ENCODE results near the gene SPSB1.
"Not testable (repeated sequence)": the region's sequence is repeated elsewhere in the genome, so short reads cannot be mapped to it uniquely, and the experiment has no call there.

SPSB1 gene

GRCh38 chr1:9280015-9280860, 12.5 kb upstream of the SPSB1 start:
- no peak for DNase-seq

- DNase-seq: no peak
Observed at GRCh38 chr1:9281071-9281827, 11.4 kb upstream of the SPSB1 start.

DNA sequence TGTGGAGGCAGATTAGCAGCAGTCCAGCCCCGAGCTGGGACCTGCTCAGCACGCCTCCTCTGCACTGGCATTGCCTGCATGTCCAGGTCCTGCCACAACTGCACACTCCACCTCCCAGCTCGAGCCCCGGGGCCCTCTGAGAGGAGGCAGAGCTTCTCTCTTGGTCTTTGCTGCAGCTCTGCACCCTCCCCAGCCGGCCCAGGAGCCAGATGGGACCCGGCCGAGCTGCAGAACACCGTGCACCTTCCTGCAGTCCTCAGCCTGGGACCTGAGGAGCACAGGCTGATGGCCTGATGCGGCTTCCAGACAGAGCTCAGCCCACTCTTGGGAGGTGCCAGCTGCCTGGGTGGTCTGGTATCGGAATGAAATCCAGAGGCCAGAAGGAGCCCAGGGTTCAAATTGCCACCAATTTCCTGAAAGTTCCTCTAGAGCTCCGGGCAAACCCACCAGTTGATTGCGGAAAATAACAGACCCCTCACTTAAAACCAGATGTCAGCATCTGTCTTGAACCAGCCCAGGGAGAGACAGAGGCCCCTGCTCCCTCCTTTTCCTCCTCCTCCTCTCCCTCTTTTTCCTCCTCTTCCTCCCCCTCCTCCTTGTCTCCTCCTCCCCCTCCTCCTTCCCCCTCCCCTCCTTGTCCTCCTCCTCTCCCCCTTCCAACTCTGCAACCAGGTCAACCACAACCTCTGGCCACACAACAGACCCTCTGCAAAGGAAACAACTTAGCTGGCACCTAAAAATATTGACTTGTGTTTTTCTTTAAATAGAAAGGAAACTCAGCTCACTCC, 10.6 kb upstream of the SPSB1 start:
- no peak for DNase-seq

GRCh38 chr1:9282696-9282955, 10.1 kb upstream of the SPSB1 start:
- no peak for DNase-seq

- no peak for DNase-seq
Observed at GRCh38 chr1:9284061-9284460, 8.6 kb upstream of the SPSB1 start.

DNA sequence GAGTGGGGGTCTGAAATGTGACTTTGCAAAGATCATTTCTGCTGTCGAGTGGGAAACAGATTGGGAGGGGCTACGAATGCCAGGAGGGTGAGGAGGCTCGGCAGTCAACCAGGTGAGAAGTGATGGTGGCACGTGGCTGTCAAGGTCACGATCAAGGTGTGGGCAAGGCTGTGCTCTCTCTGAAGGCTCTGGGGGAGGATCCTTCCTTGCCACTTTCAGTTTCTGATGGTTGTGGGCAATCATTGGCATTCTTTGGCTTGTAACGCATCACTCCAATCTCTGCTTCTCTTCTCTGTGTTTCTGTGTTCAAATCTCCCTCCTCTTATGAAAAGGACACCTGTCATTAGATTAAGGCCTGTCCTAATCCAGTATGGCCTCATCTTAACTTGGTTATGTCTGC, 6.1 kb upstream of the SPSB1 start:
- no peak for DNase-seq

- DNase-seq: peak; percentile 82 to 83
Observed at GRCh38 chr1:9289090-9289534, 3.6 kb upstream of the SPSB1 start.

GRCh38 chr1:9289711-9290485, 2.8 kb upstream of the SPSB1 start:
- peak in 1 of 2 donors; percentile 37 for DNase-seq

DNA sequence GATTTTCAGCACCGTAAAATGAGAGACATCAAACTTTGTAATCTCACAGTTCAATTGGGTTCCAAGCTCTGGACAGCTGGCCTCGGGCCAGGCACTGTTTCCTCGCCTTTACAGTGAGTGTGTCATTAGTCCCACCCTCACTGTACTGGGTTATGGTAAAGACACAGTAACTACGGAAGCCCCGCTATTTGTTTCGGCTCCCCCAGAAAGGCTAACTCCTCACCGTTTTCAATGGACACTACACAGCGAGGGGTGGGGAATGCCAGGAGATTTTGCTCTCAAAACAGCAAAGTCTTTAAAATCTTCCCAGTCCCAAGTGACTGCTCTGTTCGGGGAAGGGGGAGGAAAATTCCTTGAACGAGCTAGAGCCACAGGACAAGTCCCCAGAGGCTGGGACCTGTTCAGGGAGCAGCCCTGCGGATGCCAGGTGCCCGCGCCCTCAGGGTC, 757 bp upstream of the SPSB1 start:
- no peak for DNase-seq

DNA sequence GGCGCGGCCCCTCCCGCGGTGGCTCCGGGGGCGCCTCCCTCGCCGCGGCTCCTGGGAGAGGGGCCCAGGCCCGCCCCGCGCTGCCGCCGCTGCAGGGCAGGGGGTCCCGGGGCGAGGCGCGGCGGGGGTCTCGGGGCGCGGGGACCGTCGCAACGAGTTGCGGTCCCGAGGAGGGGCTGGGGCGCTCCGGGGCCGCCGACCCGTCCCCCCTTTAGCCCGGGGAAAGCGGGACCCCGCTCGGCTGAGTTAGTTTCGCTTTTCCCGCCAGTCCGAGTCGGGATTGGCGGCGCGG, 493 bp downstream of the SPSB1 start:
- no peak for DNase-seq

GRCh38 chr1:9293533-9294404, 1.1 kb downstream of the SPSB1 start:
- peak in 1 of 2 donors; percentile 37 for DNase-seq

DNA sequence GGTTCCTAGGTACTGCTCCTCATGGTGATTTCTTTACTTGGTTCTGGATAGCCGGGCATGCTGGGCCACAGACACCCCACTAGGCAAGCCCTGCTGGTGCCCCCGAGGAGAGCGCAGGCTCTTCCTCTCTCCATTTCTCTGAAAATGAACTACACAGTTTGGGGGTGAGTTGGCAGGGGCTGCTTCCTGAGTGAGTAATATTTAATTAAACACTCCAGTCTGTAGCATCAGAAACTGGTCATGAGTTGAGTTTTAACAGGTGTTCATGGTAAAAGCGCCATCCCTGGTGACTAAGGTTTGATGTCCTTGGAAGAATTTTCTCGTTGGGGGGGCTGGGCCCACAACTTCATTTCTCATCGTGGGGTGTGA, 1.7 kb downstream of the SPSB1 start:
- DNase-seq: no peak

DNA sequence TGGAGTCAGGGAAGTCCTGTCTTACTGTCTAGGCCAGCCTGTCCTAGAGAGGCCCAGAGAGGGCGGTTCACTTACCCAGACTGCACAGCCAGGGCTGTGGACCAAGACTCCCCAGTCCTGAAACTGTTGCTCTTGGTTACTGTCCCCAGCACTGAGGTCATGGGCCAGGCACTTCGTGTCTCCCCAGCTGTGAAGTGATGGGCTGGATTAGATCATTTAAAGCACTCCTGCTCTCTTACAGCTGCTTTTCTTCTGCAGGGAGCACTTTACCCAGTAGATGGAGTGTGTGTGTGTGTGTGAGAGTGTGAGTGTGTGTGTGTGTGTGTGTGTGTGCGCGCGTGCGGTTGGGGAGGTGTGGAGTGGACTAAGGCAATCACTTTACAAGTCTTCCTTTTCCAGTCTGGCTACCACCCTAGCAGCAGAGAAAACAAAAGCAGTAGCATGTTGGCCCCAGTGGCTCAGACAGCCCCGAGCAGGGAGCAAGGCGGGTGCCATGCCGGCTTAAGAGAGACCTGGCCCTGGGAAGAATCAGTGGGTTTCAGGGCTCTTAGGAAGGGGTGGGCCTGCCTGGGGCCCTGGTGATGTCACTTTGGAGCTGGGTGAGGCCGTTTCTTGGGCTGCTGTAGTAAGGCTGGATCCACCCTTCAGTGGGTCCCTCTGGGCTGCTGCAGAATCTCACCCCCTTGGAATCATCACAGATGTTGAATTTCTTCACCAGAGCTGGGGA, 2.4 kb downstream of the SPSB1 start:
- peak in 1 of 2 donors; percentile 28 for DNase-seq

GRCh38 chr1:9295884-9296283, 3.2 kb downstream of the SPSB1 start:
- no peak for DNase-seq

DNA sequence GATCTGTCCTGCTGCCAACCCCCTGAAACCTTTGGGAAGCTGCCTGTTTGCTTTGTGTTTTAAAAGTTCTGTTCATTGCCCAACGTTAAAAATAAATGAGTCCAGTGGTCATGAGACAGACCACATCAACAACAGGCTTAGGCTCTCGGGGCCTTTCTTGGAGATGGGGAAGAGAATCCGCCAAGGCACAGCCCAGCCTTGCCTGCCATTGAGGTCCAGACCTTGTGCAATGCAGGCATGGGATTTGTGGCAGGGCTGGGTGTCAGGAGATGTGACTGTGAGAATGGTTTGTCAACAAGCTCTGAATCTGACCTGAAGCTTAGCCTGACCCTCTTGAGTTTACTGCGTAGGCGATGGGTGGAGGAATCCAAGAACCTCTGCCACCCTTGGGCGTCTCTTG, 4.2 kb downstream of the SPSB1 start:
- no peak for DNase-seq

- no peak for DNase-seq
Observed at GRCh38 chr1:9297831-9298230, 5.1 kb downstream of the SPSB1 start.

DNA sequence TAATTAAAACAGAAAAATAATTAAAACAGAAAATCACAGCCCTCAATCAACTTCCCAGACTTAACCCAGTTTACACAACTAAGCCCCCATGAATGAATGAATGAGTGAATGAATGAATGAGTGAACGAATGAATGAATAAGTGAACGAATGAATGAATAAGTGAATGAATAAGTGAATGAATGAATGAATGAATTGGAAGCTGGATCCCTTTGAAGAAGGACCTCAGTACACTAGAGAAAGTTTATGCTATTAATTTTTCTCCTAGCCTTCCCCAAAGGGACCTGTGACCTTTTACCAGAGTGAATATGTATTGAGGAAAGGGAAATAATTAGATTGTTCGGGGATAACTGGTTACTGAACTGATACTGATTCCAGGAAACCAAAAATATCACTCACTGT, 5.6 kb downstream of the SPSB1 start:
- no peak for DNase-seq

GRCh38 chr1:9299571-9300541, 7.2 kb downstream of the SPSB1 start:
- DNase-seq: not testable (repeated sequence)

DNA sequence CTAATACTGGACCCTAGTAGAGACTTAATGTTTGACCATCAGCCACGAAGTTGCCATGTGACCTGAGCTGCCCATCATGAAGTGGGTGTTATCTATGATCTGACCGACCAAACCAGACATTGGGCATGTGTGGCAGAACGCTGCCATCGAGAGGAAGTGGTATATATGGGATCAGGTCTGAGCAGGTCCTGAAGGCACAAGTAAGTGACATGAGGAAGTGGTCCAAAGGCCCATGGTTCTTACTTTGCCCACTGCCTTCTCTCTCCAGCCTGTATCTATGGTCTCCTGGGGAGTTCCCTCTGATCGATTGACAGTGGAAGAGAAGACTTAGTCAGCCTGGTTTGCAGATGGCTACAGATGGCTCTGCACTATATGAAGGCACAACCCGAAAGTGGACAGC, 7.9 kb downstream of the SPSB1 start:
- DNase-seq: no peak

Measured in CD4-positive, alpha-beta T cell treated with Interleukin-4 for 1 hour (primary cell).